ENCODE results near the gene GTPBP6. TPM values are rescaled to one million over a fixed set of nuclear protein-coding genes. Genes with fewer than 3 reads are reported as not detected.
"Not testable (repeated sequence)": the region's sequence is repeated elsewhere in the genome, so short reads cannot be mapped to it uniquely, and the experiment has no call there.

The GTPBP6 gene
- total RNA-seq, 1 donor from 2014 or later, result 48.1 TPM

GRCh38 chrX:318068-318738 lies 393 bp downstream of the GTPBP6 start:
- DNase-seq (ENCODE audit: low spot score), result peak; percentile 97

- DNase-seq (ENCODE audit: low spot score), result no peak
These were observed 1.1 kb downstream of the GTPBP6 start for GRCh38 chrX:317424-318067.

GRCh38 chrX:316351-317325 lies 2.0 kb downstream of the GTPBP6 start:
- DNase-seq (ENCODE audit: low spot score), result no peak

- no peak for DNase-seq (ENCODE audit: low spot score)
These were observed 3.6 kb downstream of the GTPBP6 start for GRCh38 chrX:314781-315595.

- DNase-seq (ENCODE audit: low spot score), result no peak
These were observed 4.5 kb downstream of the GTPBP6 start for GRCh38 chrX:314049-314448.

GRCh38 chrX:313546-313945 lies 5.0 kb downstream of the GTPBP6 start:
- DNase-seq (ENCODE audit: low spot score), result no peak

GRCh38 chrX:312621-313331 lies 5.8 kb downstream of the GTPBP6 start:
- no peak for DNase-seq (ENCODE audit: low spot score)

- DNase-seq (ENCODE audit: low spot score), result no peak
These were observed 7.2 kb downstream of the GTPBP6 start for GRCh38 chrX:311156-312129.

- no peak for DNase-seq (ENCODE audit: low spot score)
These were observed 7.9 kb downstream of the GTPBP6 start for GRCh38 chrX:310621-311155.

- no peak for DNase-seq (ENCODE audit: low spot score)
These were observed 9.6 kb downstream of the GTPBP6 start for GRCh38 chrX:308821-309520.

GRCh38 chrX:307261-308111 lies 11.1 kb downstream of the GTPBP6 start:
- no peak for DNase-seq (ENCODE audit: low spot score)

GRCh38 chrX:306614-307251 lies 11.9 kb downstream of the GTPBP6 start:
- not testable (repeated sequence) for DNase-seq (ENCODE audit: low spot score)

GRCh38 chrX:305781-306613 lies 12.6 kb downstream of the GTPBP6 start:
- not testable (repeated sequence) for DNase-seq (ENCODE audit: low spot score)

- no peak for DNase-seq (ENCODE audit: low spot score)
These were observed 15.6 kb downstream of the GTPBP6 start for GRCh38 chrX:302975-303374.

- no peak for DNase-seq (ENCODE audit: low spot score)
These were observed 18.3 kb downstream of the GTPBP6 start for GRCh38 chrX:300334-300733.

- no peak for DNase-seq (ENCODE audit: low spot score)
These were observed 19.6 kb downstream of the GTPBP6 start for GRCh38 chrX:298993-299392.
